ENCODE measurements around the gene NXT1.
"Not testable (repeated sequence)": the region's sequence is repeated elsewhere in the genome, so short reads cannot be mapped to it uniquely, and the experiment has no call there.

The NXT1 gene

DNA sequence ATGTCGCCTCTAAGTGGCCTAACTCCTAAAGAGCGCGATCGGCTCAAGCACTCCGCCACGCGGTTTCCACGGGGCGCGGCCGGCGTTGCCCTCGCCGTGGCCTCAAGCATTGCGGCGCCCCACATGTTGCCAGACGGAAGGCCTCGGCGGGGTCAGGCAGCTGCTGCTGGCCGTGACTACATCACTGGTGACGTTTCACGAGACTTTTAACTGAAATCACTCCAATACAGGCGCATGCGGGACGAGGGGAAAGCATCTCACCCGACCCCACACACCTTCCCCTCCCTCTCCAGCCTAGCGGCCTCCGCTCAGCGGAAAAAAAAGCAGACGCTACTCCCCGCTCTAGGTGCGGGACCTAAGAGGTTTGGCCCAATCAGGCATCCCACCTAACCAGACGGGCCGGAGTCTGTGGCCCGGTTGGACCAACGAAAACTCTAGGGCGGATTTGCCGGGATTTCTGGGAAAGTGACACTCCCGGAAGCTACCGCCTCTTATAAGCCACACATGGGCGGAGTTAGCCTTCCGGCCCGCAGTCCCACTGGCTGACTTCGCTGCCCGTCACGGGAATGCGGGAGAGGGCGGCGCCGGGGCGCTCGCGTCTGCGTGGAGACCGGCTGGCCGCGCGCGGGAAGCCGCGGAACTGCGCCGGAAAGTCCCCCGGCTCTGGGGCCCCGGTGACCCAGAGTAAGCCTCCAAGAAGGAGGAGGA is at the start of gene NXT1:
Gene NXT1, plus strand, starts transcription at position 596 of the 708 bp plus-strand sequence. CDS start 3,251 bp downstream, outside the sequence.
- no peaks in the 10 kb centered on the region for H3K27me3 Mint-ChIP-seq
- DNase-seq (peak; percentile 96), ATAC-seq (peak; percentile 89)
- H3K36me3 Mint-ChIP-seq (ENCODE audit: low read depth), result peaks cover 14% of the 10 kb centered on the region
- H3K9me3 Mint-ChIP-seq, result no peaks in the 10 kb centered on the region
- H3K4me3 Mint-ChIP-seq, result peak within 1 kb of the TSS; percentile 96
- H3K27ac Mint-ChIP-seq, result peak within 1 kb of the TSS; percentile 99
- H3K4me1 Mint-ChIP-seq, result peaks cover 33% of the 10 kb centered on the region

GRCh38 chr20:23301436-23302050 is 49.0 kb upstream of the NXT1 start:
- H3K27me3 Mint-ChIP-seq, result no peaks in the 10 kb centered on the region
- no peak for DNase-seq
- no peak for ATAC-seq
- peaks cover 3% of the 10 kb centered on the region for H3K4me1 Mint-ChIP-seq
- H3K9me3 Mint-ChIP-seq, result no peaks in the 10 kb centered on the region
- H3K27ac Mint-ChIP-seq, result no peak overlapping the region
- no peaks in the 10 kb centered on the region for H3K36me3 Mint-ChIP-seq (ENCODE audit: low read depth)
- no peak overlapping the region for H3K4me3 Mint-ChIP-seq

- Mint-ChIP-seq H3K9me3 (no peaks in the 10 kb centered on the region), H3K36me3 (ENCODE audit: low read depth) (no peaks in the 10 kb centered on the region), H3K4me3 (no peak overlapping the region), H3K4me1 (peaks cover 3% of the 10 kb centered on the region), H3K27ac (no peak overlapping the region), H3K27me3 (no peaks in the 10 kb centered on the region)
- DNase-seq (no peak), ATAC-seq (no peak)
Observed at GRCh38 chr20:23302386-23302785, 48.2 kb upstream of the NXT1 start.

- no peaks in the 10 kb centered on the region for H3K27me3 Mint-ChIP-seq
- no peak overlapping the region for H3K4me3 Mint-ChIP-seq
- H3K4me1 Mint-ChIP-seq, result peaks cover 3% of the 10 kb centered on the region
- H3K27ac Mint-ChIP-seq, result no peak overlapping the region
- ATAC-seq (no peak), DNase-seq (no peak)
- H3K9me3 Mint-ChIP-seq, result no peaks in the 10 kb centered on the region
- H3K36me3 Mint-ChIP-seq (ENCODE audit: low read depth), result no peaks in the 10 kb centered on the region
Observed at GRCh38 chr20:23302801-23303200, 47.8 kb upstream of the NXT1 start.

DNA sequence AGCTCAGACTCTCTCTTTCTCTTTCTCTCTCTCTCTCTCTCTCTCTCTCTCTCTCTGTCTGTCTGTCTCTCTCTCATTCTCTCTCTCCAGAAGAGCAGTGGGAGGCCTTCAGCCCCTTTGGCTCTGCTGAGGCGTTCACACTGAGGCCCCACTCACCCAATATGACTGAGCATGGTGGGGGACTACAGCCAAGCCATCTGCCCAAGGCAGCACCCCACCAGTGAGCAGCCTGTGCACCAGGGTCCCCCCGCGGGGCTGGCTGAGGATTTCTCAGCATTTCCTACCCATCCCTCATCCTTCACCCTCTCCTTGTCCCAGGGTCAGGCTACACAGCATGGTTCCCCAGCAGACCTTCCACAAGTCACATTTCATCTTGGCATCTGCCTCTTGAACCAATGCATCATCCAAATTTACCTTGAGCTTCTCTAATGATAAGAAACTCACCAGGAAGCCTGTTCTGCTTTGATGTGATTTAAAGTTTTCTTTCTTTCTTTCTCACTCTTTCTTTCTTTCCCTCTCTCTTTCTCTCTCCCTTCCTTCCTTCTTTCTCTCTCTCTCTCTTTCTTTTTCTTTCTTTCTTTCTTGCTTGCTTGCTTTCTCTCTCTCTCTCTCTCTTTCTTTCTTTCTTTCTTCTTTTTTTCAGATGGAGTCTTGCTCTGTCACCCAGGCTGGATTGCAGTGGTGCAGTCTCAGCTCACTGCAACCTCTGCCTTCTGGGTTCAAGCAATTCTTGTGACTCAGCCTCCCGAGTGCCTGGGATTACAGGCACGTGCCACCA is 47.1 kb upstream of the NXT1 start:
- ATAC-seq (no peak), DNase-seq (no peak)
- Mint-ChIP-seq H3K27ac (no peak overlapping the region), H3K4me1 (peaks cover 9% of the 10 kb centered on the region), H3K9me3 (no peaks in the 10 kb centered on the region), H3K27me3 (no peaks in the 10 kb centered on the region), H3K4me3 (no peak overlapping the region), H3K36me3 (ENCODE audit: low read depth) (no peaks in the 10 kb centered on the region)

DNA sequence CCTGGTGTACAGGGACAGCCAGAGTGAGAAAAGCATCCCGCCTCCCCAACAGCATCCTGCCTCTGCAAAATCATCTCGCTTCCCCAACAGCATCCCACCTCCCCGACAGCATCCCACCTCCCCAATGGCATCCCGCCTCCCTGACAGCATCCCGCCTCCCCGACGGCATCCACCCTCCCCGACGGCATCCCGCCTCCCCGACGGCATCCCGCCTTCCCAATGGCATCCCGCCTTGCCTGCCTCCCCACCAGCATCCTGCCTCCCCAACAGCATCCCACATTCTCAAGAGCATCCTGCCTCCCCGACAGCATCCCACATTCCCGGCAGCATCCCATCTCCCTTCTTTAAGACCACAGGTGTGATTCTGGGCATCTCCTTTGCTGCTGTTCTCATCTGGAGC is 46.0 kb upstream of the NXT1 start:
- no peak for DNase-seq
- no peaks in the 10 kb centered on the region for H3K36me3 Mint-ChIP-seq (ENCODE audit: low read depth)
- no peak overlapping the region for H3K27ac Mint-ChIP-seq
- H3K27me3 Mint-ChIP-seq, result no peaks in the 10 kb centered on the region
- H3K4me1 Mint-ChIP-seq, result peaks cover 12% of the 10 kb centered on the region
- ATAC-seq, result no peak
- H3K9me3 Mint-ChIP-seq, result no peaks in the 10 kb centered on the region
- no peak overlapping the region for H3K4me3 Mint-ChIP-seq

DNA sequence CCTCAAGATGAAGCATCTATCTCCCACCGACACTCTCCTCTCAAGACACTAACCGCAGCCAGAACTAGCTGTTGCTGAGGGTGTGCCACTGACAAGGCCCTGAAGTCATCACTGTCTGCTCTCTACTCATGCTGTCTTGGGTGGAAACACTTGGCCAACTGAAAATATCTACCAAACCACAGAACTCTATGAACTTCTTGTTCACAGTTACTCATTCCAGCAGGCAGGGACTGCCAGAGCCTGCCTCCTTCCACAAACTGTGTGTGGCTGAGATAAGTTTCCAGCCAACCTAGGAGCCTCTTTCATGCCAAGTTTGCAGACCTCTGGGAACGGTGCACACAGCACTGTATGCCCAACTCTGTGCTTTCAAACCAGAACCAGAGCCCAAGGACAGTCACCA is 45.5 kb upstream of the NXT1 start:
- Mint-ChIP-seq H3K4me3 (no peak overlapping the region), H3K36me3 (ENCODE audit: low read depth) (no peaks in the 10 kb centered on the region), H3K4me1 (peaks cover 12% of the 10 kb centered on the region), H3K27ac (no peak overlapping the region), H3K27me3 (no peaks in the 10 kb centered on the region), H3K9me3 (no peaks in the 10 kb centered on the region)
- peak; percentile 67 for ATAC-seq
- DNase-seq, result no peak

DNA sequence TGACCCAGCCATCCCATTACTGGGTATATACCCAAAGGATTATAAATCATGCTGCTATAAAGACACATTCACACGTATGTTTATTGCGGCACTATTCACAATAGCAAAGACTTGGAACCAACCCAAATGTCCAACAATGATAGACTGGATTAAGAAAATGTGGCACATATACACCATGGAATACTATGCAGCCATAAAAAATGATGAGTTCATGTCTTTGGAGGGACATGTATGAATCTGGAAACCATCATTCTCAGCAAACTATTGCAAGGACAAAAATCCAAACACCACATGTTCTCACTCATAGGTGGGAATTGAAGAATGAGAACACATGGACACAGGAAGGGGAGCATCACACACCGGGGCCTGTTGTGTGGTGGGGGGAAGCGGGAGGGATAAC is 43.2 kb upstream of the NXT1 start:
- ATAC-seq, H3K27me3 Mint-ChIP-seq, H3K9me3 Mint-ChIP-seq: not testable (repeated sequence)

GRCh38 chr20:23308024-23308423 is 42.6 kb upstream of the NXT1 start:
- DNase-seq (no peak), ATAC-seq (peak; percentile 55)
- Mint-ChIP-seq H3K27ac (no peak overlapping the region), H3K27me3 (peaks cover 4% of the 10 kb centered on the region), H3K4me1 (peaks cover 12% of the 10 kb centered on the region), H3K4me3 (no peak overlapping the region), H3K9me3 (no peaks in the 10 kb centered on the region), H3K36me3 (ENCODE audit: low read depth) (no peaks in the 10 kb centered on the region)

More for the DNA sequence above, 43.2 kb upstream of the NXT1 start:
- H3K4me3 Mint-ChIP-seq; H3K36me3 Mint-ChIP-seq (ENCODE audit: low read depth); DNase-seq; H3K27ac Mint-ChIP-seq: not testable (repeated sequence)
- peaks cover 12% of the 10 kb centered on the region for H3K4me1 Mint-ChIP-seq

- Mint-ChIP-seq H3K27me3 (peaks cover 4% of the 10 kb centered on the region), H3K27ac (no peak overlapping the region), H3K4me1 (peaks cover 12% of the 10 kb centered on the region), H3K9me3 (no peaks in the 10 kb centered on the region), H3K4me3 (no peak overlapping the region), H3K36me3 (ENCODE audit: low read depth) (no peaks in the 10 kb centered on the region)
- DNase-seq (no peak), ATAC-seq (no peak)
Observed at GRCh38 chr20:23308908-23309307, 41.7 kb upstream of the NXT1 start.

- Mint-ChIP-seq H3K27ac (no peak overlapping the region), H3K4me3 (no peak overlapping the region), H3K4me1 (peaks cover 11% of the 10 kb centered on the region), H3K36me3 (ENCODE audit: low read depth) (no peaks in the 10 kb centered on the region), H3K9me3 (no peaks in the 10 kb centered on the region), H3K27me3 (peaks cover 4% of the 10 kb centered on the region)
- ATAC-seq (no peak), DNase-seq (no peak)
Observed at GRCh38 chr20:23309781-23310180, 40.8 kb upstream of the NXT1 start.

DNA sequence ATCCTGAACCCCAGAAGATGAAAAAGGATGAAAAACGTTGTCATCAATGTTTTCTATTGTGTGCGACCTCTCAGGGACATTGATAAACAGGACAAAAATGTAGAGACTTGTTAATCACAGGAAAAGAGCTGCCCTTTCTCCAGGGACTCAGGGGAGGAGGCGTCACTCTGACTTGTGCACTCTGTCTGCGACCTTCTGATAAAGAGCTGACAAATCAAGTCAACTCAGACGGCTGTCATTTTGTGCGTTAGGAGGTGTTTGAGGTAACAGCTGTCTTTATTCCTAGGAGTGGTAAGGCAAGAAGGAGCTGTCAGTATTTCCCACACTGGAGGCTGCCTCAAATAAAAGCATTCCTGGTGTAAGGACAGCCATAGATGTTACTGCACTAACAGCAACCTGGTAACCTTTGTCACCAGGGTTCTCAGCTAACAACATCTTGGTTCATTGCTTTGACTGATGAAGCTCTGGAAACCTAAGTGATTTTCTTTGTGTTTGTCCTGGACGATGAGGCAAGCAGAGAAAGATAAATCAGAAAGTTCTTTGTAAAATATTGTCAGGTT is 38.6 kb upstream of the NXT1 start:
- DNase-seq, result no peak
- H3K4me3 Mint-ChIP-seq, result no peak overlapping the region

DNA sequence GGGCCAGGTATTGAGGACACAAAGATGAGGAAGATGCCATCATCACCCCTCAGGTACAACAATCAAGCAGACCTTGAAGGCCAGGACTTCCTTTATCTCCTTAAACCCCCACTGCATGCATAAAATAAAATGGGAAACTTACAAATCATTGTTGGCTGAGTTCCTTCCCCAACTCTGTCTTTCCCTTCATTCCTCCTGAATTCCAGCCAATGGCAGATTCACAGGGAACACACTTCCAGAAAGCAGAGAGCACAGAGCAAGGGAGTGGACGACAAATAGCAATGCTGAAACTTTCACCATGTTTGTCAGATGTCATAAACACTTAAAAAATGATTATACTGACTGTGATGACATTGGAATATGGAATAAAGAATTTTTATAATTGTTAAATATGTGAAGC is 37.3 kb upstream of the NXT1 start:
- ATAC-seq (no peak), DNase-seq (no peak)
- H3K4me1 Mint-ChIP-seq, result peaks cover 5% of the 10 kb centered on the region
- H3K36me3 Mint-ChIP-seq (ENCODE audit: low read depth), result no peaks in the 10 kb centered on the region
- H3K9me3 Mint-ChIP-seq, result no peaks in the 10 kb centered on the region
- H3K27me3 Mint-ChIP-seq, result peaks cover 7% of the 10 kb centered on the region
- no peak overlapping the region for H3K27ac Mint-ChIP-seq
- no peak overlapping the region for H3K4me3 Mint-ChIP-seq

More for the DNA sequence above, 38.6 kb upstream of the NXT1 start:
- Mint-ChIP-seq H3K36me3 (ENCODE audit: low read depth) (no peaks in the 10 kb centered on the region), H3K4me1 (peaks cover 9% of the 10 kb centered on the region), H3K9me3 (no peaks in the 10 kb centered on the region), H3K27ac (no peak overlapping the region), H3K27me3 (peaks cover 7% of the 10 kb centered on the region)
- ATAC-seq, result no peak

DNA sequence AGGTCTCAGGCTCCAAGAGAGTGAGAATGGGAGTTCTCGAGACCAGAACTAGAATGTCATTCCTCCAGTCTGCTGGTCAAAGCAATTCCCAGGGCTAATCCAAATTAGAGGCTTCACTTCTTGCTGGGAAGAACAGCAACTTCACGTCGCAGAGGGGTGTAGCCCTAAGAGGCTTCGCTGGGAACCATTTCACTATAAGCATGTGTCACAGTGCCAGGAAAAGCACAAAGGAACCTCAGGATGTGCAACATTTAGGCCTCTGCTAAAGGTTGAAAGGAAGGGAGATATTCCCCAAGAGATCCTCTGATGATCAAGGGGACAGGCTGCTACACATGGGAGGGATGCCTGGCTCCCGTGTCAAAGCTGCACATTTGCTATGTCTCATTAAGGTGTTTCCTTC is 35.9 kb upstream of the NXT1 start:
- H3K4me3 Mint-ChIP-seq, result no peak overlapping the region
- H3K9me3 Mint-ChIP-seq, result no peaks in the 10 kb centered on the region
- DNase-seq (no peak), ATAC-seq (no peak)
- no peak overlapping the region for H3K27ac Mint-ChIP-seq
- peaks cover 7% of the 10 kb centered on the region for H3K27me3 Mint-ChIP-seq
- no peaks in the 10 kb centered on the region for H3K4me1 Mint-ChIP-seq
- H3K36me3 Mint-ChIP-seq (ENCODE audit: low read depth), result no peaks in the 10 kb centered on the region

- H3K4me1 Mint-ChIP-seq, result no peaks in the 10 kb centered on the region
- H3K27me3 Mint-ChIP-seq, result peaks cover 7% of the 10 kb centered on the region
- H3K4me3 Mint-ChIP-seq, result no peak overlapping the region
- DNase-seq, result no peak
- ATAC-seq, result no peak
- no peaks in the 10 kb centered on the region for H3K9me3 Mint-ChIP-seq
- no peaks in the 10 kb centered on the region for H3K36me3 Mint-ChIP-seq (ENCODE audit: low read depth)
- no peak overlapping the region for H3K27ac Mint-ChIP-seq
Observed at GRCh38 chr20:23315099-23315498, 35.5 kb upstream of the NXT1 start.

All from activated naive CD8-positive, alpha-beta T cell treated with anti-CD3 and anti-CD28 coated beads, Interleukin-2, amount 50 U/mL, for 24 hours (primary cell).